Pons (tissue), 1 donor: ENCODE measurements around the gene MRPL28.
A peak's percentile ranks its signal among the peaks of the same experiment; 100 is the strongest.
"Not testable (repeated sequence)": the region's sequence is repeated elsewhere in the genome, so short reads cannot be mapped to it uniquely, and the experiment has no call there.

Experiments used
- DNase-seq: peaks from one replicate; pipeline ENCODE4 v3.0.0-alpha.2; 2016; ENCODE audit warnings: low spot score

The MRPL28 gene

DNA sequence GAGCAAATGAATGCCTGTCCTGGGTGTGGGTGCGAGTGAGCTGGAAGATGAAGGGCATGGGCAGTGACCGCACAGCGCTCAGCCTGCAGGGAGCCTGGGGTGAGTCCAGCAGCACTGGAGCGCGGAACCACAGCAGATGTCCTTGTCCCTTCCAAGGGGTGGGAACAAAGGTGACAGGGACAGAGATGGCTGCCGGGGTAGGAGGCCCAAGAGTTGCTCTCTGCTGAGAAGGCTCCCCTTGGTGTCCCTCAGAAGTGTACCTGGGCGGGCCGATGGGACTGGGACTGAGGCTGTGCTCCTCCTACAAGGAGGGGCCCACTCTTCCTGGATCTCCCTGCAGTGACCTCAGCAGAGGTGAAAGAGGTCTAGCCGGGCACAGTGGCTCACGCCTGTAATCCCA lies 19.0 kb upstream of the MRPL28 start:
- no peak for DNase-seq

- DNase-seq = not testable (repeated sequence)
Measured at GRCh38 chr16:387761-388666, 17.7 kb upstream of the MRPL28 start.

DNA sequence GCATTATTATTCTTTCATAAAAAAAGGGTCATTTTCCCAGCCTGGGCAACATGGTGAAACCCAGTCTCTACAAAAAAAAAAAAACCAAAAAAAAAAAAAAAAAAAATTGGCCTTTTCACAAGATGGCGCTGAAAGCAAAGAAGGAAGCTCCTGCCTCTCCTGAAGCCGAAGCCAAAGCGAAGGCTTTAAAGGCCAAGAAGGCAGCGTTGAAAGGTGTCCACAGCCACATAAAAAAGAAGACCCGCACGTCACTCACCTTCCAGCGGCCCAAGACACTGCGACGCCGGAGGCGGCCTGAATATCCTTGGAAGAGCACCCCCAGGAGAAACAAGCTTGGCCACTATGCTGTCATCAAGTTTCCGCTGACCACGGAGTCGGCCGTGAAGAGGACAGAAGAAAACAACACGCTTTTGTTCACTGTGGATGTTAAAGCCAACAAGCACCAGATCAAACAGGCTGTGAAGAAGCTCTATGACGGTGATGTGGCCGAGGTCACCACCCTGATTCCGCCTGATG lies 16.4 kb upstream of the MRPL28 start:
- peak; percentile 89 for DNase-seq

DNA sequence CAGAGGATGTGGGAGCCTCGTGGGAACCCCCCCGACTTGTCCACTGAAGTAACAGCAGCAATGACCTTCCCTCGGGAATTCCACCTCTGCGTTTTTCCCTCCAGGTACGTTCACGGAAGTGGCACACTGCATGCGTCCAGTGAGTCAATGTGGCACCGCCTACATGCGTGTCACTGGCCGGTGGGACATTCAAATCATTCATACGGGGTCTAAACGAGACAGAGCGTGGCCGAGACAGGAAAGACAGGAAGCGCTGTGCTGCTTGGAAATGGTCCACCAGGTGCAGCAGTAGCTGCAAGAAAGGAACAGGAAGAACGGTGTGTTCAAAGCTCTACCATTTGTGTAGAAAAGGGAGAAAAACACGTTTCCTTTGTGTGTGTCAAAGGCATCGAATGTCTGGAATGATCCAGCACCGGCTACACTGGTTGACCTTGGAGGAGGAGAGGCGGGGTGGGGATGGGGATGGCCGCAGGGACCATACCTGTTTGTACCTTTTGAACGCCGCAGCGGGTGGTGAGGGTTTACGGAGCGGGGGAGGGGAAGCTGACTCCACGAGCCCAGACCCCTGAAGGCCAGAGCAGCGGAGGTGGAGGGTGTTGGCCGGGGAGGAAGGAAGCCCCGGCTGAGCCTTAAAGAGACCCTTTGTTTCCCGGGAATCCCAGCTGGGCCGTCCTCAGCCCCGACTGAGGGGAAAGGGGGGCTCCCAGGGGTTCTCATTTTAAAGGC lies 13.2 kb upstream of the MRPL28 start:
- DNase-seq = no peak

- DNase-seq = peak; percentile 52
Measured at GRCh38 chr16:381789-382717, 11.7 kb upstream of the MRPL28 start, which contains the start of gene PGAP6. TSS of gene PGAP6 (minus strand) at chr16:381978. CDS start at chr16:381821, 157 bp downstream.

DNA sequence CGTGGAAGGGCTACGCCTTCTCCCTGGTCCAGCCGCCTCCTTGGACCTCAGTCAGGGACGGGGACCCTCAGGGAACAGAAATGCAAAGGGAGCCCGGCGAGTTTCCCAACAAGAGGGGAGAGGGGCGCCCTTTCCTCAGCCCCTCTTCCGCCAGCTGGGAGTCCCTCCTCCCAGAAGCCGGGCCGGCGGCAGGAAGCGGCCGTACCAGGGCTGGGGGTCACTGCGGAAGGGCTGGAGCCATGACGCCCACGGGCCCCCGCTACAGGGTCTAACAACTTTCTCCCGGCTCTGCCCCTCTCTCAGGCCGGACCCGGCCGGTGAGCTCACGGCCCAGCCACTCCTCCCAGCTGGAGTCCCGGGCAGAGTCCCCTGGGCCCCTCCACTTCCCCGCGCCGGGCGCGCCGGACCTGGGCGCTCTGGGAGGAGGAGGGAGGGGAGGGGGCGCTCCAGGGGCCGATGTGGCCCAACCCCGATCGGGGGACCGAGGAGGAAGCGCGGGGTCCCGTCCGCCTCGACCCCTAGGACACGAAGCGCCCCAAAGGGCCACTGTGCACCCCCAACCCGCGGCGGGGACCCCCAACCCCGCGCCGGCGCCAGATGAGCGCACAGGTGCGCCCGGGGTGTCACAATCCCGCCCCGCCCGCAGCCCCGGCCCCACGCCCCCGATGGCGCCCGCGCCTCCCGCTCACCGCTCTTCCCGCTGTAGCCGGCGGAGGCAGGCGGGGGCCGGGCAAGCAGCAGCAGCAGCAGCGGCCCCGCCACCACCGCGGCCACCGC lies 10.9 kb upstream of the MRPL28 start:
- DNase-seq = no peak

DNA sequence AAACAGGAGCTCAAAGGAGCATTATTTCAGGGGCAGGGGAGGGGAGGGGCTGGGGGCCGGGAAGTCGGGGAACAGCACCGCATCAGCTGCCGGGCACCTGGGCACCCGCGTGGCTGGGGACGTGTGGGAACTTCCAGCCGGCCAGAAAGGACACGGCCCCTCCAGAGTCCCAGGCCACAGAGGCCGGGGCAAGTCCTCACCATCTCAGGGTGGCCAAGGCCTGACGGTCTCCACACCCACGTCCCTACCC lies 10.3 kb upstream of the MRPL28 start:
- DNase-seq = no peak

- DNase-seq = no peak
Measured at GRCh38 chr16:379961-380761, 9.8 kb upstream of the MRPL28 start.

DNA sequence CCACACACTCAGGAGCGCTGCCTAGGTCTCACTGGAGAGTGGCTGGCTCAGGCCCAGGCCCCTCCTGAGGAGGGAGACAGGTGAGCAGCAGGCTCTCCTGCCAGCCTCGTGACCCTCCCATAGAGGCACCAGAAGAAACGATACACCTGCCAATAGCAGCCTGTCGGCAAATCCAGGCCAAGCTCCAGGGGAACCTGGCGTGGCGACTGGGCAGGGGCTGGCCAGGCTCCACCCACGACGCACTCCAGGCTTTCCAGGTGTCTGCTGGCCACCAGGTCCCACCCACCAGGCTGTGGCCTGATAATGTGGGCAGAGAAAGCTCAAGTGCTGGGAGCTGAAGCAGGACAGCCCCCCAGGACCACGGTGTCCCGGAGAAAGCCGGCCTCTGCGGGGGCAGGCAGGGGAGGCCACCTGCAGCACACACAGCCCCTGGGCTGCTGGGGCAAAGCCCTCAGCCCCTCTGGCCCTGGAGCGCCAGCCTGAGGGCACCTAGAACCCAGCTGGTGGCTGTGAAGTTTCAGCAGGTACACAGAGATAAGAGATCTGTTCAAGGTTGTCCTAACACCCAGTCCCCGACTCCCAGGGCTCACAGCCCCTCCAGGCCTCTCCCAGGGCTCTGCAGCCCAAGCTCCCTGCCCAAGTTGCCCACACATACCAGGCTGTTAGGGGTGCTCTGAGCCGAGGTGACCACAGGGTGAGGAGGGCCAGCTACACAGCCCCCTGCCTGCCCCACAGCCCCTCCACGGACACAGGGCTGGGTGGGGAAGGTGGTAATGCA lies 9.0 kb upstream of the MRPL28 start:
- DNase-seq = no peak

DNA sequence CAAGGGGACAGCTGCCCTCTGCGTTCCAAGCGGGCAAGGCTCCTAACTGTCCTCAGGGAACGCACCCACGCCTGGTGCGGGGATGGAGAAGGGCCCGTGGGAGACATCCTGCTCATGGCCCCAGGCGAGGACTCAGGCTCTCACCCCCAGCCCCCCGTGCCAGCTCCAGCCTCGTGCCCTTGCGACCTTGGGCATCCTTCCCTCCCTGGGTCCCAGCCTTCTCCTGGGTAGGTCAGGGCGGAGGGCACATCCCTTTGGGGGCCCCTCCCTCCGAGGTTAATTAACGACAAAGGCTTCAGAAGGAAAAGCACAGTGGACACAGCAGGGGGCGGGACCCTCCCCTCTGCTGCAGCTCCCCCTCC lies 8.5 kb upstream of the MRPL28 start:
- DNase-seq = no peak

- DNase-seq = not testable (repeated sequence)
Measured at GRCh38 chr16:378113-378820, 7.9 kb upstream of the MRPL28 start.

GRCh38 chr16:377419-377951 lies 7.1 kb upstream of the MRPL28 start:
- DNase-seq = no peak

DNA sequence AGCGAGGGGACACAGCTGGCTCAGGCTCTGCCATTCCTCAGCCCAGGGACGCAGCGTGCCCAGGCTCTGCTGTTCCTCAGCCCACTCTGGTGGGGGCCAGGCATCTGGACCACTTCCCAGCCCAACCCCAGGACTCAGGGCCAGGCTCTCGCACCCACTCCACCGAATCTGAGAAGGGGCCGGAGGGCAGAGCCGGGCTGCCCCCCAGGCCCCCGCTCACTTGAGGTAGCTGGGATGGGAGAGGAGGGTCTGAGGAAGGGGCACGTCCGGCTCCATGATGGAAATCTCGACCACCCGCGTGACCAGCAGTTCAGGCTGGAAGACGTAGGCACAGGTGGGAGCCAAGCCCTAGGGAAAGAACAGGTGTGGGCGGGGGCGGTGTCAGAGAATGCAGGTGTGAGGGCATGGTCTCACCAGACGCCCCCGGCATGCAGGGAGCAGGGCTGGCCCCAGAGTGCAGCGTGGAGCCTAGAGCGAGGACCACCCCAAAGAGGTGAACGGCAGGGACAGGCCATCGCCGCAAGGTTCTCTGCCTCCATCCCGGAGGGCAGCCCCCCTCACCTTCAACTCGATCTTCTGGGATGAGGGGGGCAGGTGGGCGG lies 6.6 kb upstream of the MRPL28 start:
- DNase-seq = no peak

GRCh38 chr16:375927-376816 lies 5.8 kb upstream of the MRPL28 start:
- no peak for DNase-seq

GRCh38 chr16:375212-375611 lies 4.9 kb upstream of the MRPL28 start:
- no peak for DNase-seq

- no peak for DNase-seq
Measured at GRCh38 chr16:374616-374926, 4.2 kb upstream of the MRPL28 start.

DNA sequence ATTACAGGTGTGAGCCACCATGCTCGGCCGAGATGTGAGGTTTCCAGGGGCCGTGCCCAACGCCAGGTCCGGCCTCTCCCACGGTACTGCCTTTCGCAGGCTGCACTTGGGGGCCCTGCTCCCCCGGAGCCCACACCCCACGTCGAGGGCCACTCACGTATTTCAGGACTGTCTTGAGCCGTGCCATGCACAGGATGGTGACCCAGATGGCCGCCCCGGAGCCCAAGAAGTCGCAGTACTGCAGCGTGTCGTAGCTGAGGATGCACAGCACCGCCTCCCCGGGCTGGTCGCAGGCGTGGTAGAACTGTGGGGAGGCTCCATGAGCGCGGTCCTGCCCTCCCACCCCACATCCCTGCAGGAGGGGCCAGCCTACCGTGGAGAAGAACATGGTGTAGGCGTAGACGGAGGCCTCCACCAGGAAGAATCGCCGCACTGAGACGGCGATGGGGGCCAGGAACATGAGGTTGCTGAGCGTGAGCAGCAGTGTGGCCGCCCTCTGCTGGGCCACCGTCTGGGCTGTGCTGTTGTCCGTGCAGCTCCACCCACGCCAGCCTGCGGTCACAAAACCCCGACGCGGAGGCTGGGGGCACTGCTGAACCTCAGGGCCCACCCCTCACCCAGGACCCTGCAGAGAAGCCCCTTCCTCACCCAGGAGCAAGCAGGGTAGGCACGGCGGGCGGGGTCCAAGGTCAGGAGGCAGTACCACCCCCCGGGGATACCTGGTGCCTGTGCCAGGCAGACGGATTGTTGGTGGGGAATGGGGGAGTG lies 3.7 kb upstream of the MRPL28 start:
- DNase-seq = no peak
